IMR-90 (cell line): ENCODE results near the gene POLR3A.
A peak's percentile ranks its signal among the peaks of the same experiment; 100 is the strongest.

Experiments used
- CHD1 ChIP-seq: IDR thresholded peaks from 2 replicates; pipeline ENCODE4 v1.6.1; 2012; ENCODE audit warnings: low read depth, low read length, improper control_type of control experiment
- CTCF ChIP-seq: conservative IDR thresholded peaks from 2 replicates; pipeline ENCODE4 v1.5.1; 2012; ENCODE audit warnings: mild to moderate bottlenecking, low read depth, low read length, improper control_type of control experiment
- MXI1 ChIP-seq: IDR thresholded peaks from 2 replicates; pipeline ENCODE4 v1.6.1; 2012; ENCODE audit warnings: low read depth, mild to moderate bottlenecking, low read length, moderate library complexity, borderline replicate concordance
- POLR2A ChIP-seq: IDR thresholded peaks from 2 replicates; pipeline ENCODE4 v1.6.1; 2012; ENCODE audit warnings: mild to moderate bottlenecking, low read depth, low read length
- RAD21 ChIP-seq: IDR thresholded peaks from 2 replicates; pipeline ENCODE4 v1.6.1; 2012; ENCODE audit warnings: low read length, improper control_type of control experiment
- RFX5 ChIP-seq: IDR thresholded peaks from 2 replicates; pipeline ENCODE4 v1.8.0; 2012; ENCODE audit warnings: low read depth, mild to moderate bottlenecking, low read length, moderate library complexity
- USF2 ChIP-seq: fragments of 150-350 bp; IDR thresholded peaks from 2 replicates; pipeline ENCODE4 v1.6.1; 2017; ENCODE audit warnings: mild to moderate bottlenecking, antibody characterized with exemption, low read length, low read depth

GRCh38 chr10:77949167-77949566 is 80.1 kb downstream of the POLR3A start:
- no peak for TF ChIP-seq CHD1
- TF ChIP-seq POLR2A = no peak
- no peak for TF ChIP-seq MXI1
- no peak for TF ChIP-seq CTCF
- TF ChIP-seq USF2 = no peak
- TF ChIP-seq RFX5 = no peak
- TF ChIP-seq RAD21 = 0 out of 2 replicates have a peak, but pooled peaks have one; percentile 11
